ENCODE measurements around the gene G3BP1. TPM values are rescaled to one million over a fixed set of nuclear protein-coding genes. Genes with fewer than 3 reads are reported as not detected.
"Not testable (repeated sequence)": the region's sequence is repeated elsewhere in the genome, so short reads cannot be mapped to it uniquely, and the experiment has no call there.

G3BP1 gene
- total RNA-seq, 2 experiments from 2014 or later: 212 to 221 TPM

DNA sequence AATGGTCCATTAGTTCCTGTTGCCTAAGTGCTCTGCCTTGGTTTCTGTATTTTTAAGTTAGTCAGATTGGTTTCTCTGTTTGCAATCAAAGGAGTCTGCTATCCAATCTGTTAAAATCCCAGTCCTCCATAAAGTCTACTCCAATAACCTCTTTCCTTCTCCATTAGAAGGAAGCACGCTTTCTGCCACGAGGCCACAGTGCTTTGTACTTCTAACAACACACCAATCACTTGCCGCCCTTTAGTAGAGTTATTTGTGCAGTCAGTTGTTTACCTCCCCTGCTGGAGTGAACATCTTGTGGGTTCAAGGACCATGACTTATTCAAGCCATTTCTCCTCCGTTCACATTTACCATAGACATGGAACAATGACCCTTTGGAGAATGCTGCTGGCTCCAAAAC lies 83.9 kb downstream of the G3BP1 start:
- no peaks in the 10 kb centered on the region for H3K9me3 Mint-ChIP-seq
- H3K36me3 Mint-ChIP-seq (ENCODE audit: low read depth): no peaks in the 10 kb centered on the region
- H3K4me1 Mint-ChIP-seq: no peaks in the 10 kb centered on the region
- no peaks in the 10 kb centered on the region for H3K27me3 Mint-ChIP-seq
- H3K4me3 Mint-ChIP-seq: no peak overlapping the region
- no peak for DNase-seq
- POLR2A ChIA-PET: no interaction called here
- CTCF ChIA-PET: no interaction called here
- no peak overlapping the region for H3K27ac Mint-ChIP-seq

DNA sequence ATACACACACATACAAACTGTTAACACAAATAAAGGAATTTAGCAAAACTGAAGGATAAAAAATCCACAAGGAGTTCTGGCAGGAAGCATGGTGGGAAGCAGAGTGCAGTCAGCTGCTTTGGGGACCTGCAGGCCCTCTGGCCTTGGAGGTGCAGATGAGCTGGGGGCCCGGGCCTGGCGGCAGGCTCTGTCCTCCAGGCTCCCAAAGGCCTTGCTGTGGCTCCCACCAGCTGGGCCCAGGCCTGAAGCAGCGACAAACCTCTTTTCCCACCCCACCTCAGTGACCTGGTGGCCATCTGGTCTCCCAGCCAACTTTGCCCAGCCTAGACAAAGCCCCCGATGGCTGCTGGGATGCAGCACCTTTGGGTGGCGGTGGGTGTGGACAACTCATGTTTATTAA lies 85.1 kb downstream of the G3BP1 start:
- H3K27ac Mint-ChIP-seq: no peak overlapping the region
- H3K9me3 Mint-ChIP-seq: no peaks in the 10 kb centered on the region
- no peak for DNase-seq
- H3K4me1 Mint-ChIP-seq: no peaks in the 10 kb centered on the region
- H3K4me3 Mint-ChIP-seq: no peak overlapping the region
- H3K27me3 Mint-ChIP-seq: no peaks in the 10 kb centered on the region
- H3K36me3 Mint-ChIP-seq (ENCODE audit: low read depth): no peaks in the 10 kb centered on the region
- CTCF ChIA-PET: no interaction called here
- POLR2A ChIA-PET: no interaction called here

DNA sequence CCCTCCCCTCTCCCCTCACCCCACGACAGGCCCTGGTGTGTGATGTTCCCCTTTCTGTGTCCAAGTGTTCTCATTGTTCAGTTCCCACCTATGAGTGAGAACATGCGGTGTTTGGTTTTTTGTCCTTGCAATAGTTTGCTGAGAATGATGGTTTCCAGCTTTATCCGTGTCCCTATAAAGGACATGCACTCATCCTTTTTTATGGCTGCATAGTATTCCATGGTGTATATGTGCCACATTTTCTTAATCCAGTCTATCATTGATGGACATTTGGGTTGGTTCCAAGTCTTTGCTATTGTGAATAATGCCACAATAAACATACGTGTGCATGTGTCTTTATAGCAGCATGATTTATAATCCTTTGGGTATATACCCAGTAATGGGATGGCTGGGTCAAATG lies 89.1 kb downstream of the G3BP1 start:
- DNase-seq; H3K4me1 Mint-ChIP-seq; CTCF ChIA-PET; POLR2A ChIA-PET; H3K4me3 Mint-ChIP-seq; H3K9me3 Mint-ChIP-seq; H3K27ac Mint-ChIP-seq; H3K36me3 Mint-ChIP-seq (ENCODE audit: low read depth); H3K27me3 Mint-ChIP-seq: not testable (repeated sequence)

Other genes with a start within 250 kb of the G3BP1 start
- gene FAT2, start 180.6 kb upstream of the G3BP1 start, total RNA-seq: not detected
- 1 to 10 TPM in 1 of 2 experiments, under 1 TPM in 1; 0.27 to 1.1 TPM for gene SPARC, start 85.0 kb upstream of the G3BP1 start, total RNA-seq
- gene ATOX1, start 13.3 kb upstream of the G3BP1 start, total RNA-seq: 10 to 100 TPM; 46.9 to 48.1 TPM
- not detected for gene GLRA1, start 152.9 kb downstream of the G3BP1 start, total RNA-seq